GM10266 (cell line): Measurements from ENCODE around the gene NEO1.

ENCODE experiments used
- DNase-seq: peaks from one replicate; pipeline ENCODE4 v3.0.0; 2012; ENCODE audit errors: extremely low spot score
- CTCF ChIP-seq: IDR thresholded peaks from 2 replicates; pipeline ENCODE4 v1.5.1; 2012; ENCODE audit warnings: mild to moderate bottlenecking, low read depth; ENCODE audit not compliant: control insufficient read depth, insufficient read depth; ENCODE audit errors: missing control alignments

Gene NEO1

GRCh38 chr15:73009066-73010056, 42.9 kb upstream of the NEO1 start:
- DNase-seq = no peak

DNA sequence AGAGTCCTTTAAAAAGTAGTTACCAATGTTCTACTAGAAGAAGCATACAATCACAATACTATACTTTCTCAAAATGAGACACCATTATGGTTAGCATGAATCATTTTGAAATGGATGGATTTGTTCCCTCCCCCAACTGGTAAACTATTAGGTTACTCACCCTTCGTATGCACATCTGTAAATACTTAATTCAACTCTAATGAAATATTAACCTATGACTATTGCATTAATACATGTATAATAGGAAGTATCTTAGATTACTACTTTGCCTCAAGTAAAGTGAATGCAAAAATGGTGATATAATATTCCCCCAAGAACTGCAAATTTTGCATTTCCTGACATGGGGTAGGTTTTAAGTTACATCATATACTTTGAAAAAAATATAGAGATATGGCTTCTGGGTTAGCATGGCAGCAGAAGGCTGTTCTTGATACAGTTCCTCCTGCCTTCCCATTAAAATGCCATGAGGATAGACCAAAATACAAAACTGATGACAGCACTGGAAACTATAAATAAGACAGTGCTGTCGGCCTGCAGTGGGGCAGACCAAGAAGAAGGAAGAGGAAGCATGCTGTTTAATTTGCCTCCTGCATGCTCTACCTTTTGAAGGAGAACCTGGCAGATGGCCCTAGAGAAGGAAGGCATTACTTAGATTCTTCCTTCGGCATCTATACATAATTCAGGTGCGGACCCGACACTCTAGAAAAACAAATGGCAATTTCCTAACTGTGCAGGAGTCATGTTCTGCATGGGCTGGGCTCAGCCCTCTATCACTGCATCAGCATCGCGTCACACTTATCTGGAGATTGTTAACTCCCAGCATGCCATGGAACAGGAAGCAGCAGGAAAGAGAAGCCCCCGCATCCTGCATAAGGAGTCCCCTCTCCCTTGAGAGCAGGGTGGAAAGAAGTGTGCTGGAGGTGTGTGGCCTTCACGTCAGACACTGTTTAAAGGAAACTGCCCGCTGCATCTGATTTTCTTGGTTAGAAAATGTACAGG, 41.8 kb upstream of the NEO1 start:
- TF ChIP-seq CTCF = no peak
- DNase-seq = no peak

More at GRCh38 chr15:73009066-73010056, 42.9 kb upstream of the NEO1 start:
- TF ChIP-seq CTCF = no peak

DNA sequence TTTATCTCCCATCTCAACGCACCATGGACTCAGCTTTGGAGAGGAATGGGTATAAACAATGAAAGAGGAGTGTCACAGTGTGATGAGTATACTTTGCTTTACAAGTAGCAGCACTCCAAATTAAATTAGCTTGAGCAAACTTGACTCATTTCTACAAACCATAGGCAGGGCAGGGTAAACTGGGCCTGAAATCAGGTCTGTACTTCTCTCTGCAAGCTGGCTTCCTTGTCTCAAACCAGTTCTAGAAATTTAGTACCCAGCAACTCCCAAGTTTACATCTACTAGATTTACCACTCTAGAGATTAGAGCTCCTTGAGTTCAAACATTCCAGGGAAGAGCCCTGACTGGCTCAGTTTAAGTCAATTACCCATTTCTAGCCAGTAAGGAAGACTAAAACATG, 37.4 kb upstream of the NEO1 start:
- no peak for DNase-seq

DNA sequence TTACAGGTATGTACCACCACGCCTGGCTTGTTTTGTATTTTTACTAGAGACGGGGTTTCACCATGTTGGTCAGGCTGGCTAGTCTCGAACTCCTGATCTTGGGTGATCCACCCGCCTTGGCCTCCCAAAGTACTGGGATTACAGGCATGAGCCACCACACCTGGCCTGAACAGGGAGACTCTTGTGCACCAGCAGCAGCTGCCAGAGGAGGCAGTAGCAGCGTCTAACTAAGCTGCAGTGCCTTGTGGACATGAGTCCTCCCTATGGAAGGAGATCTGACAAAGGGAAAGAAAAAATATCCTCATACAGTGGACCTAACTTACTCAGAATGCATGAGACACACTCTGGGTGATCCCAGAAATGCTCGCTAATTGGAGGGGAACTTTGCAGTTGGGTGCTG, 36.8 kb upstream of the NEO1 start:
- TF ChIP-seq CTCF = no peak
- no peak for DNase-seq

More for the DNA sequence above, 37.4 kb upstream of the NEO1 start:
- TF ChIP-seq CTCF = no peak

GRCh38 chr15:73017987-73018386, 34.3 kb upstream of the NEO1 start:
- TF ChIP-seq CTCF = no peak
- DNase-seq = no peak

- TF ChIP-seq CTCF = no peak
- DNase-seq = no peak
Measured at GRCh38 chr15:73019154-73019553, 33.1 kb upstream of the NEO1 start.

DNA sequence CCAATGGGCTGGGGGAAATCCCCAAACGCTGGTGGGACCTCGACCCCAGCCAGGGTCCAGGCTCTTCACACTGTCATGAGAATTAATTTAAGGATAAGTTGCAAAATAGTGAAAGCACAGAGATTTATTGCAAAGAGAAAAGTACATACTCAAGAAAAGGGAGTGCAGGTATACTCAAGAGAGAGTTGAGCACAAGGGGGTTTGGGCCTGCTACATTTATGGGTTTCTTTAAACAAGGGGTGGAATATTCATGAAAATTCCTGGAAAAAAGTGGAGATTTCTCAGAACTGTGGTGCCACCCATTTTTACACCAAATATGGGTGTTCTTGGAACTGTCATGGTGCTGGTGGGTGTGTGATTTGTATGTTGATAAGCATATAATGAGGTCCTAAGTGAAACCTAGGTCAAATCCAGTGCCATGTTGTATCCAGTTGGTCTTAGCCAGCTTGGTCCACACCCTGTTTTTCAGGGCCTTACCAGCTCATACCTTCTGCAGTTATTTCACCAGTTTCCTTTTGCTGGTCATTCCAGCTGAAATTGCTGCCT, 32.6 kb upstream of the NEO1 start:
- DNase-seq = no peak
- TF ChIP-seq CTCF = no peak
